Heart left ventricle (tissue), 16 donors: ENCODE measurements around the gene INPP4B. TPM values are rescaled to one million over a fixed set of nuclear protein-coding genes. Genes with fewer than 3 reads are reported as not detected.
A peak's percentile ranks its signal among the peaks of the same experiment; 100 is the strongest.

Experiments used
- ATAC-seq, 4 donors: fragments of 200-7000 bp; cut with Tn5 transposase; one replicate each; pipeline ENCODE4 v1.9.1; 2020 to 2022; ENCODE audit warnings: moderate library complexity in 4 of 4, mild to moderate bottlenecking in 3 of 4, moderate number of reproducible peaks in 1 of 4
- DNase-seq, 5 donors: peaks; one replicate each; pipeline ENCODE4 v3.0.0-alpha.2; 2020
- H3K27ac ChIP-seq, 12 donors: fragments of 200-600 bp; sonication (generic) in 4 of 12; one replicate each; pipeline versions ENCODE4 v1.5.0 to v1.8.0; 2016 to 2022; ENCODE audit warnings: mild to moderate bottlenecking in 2 of 12
- H3K27me3 ChIP-seq, 9 donors: fragments of 200-600 bp; sonication (generic) in 2 of 9; one replicate each; pipeline versions ENCODE4 v1.5.1 to v1.8.0; 2016 to 2022; ENCODE audit warnings: mild to moderate bottlenecking in 3 of 9
- H3K36me3 ChIP-seq, 9 donors: fragments of 200-600 bp; sonication (generic) in 2 of 9; one replicate each; pipeline versions ENCODE4 v1.5.0 to v1.8.0; 2018 to 2022; ENCODE audit warnings: mild to moderate bottlenecking in 2 of 9
- H3K4me1 ChIP-seq, 12 donors: fragments of 200-600 bp; sonication (generic) in 4 of 12; one replicate each; pipeline versions ENCODE4 v1.5.0 to v1.8.0; 2016 to 2022; ENCODE audit warnings: mild to moderate bottlenecking in 3 of 12
- H3K4me3 ChIP-seq, 12 donors: fragments of 200-600 bp; sonication (generic) in 4 of 12; one replicate each; pipeline versions ENCODE4 v1.5.0 to v1.8.0; 2017 to 2022; ENCODE audit warnings: mild to moderate bottlenecking in 9 of 12, moderate library complexity in 4 of 12
- H3K9me3 ChIP-seq, 12 donors: fragments of 200-600 bp; sonication (generic) in 4 of 12; one replicate each; pipeline versions ENCODE4 v1.5.0 to v1.8.0; 2016 to 2022; ENCODE audit warnings: mild to moderate bottlenecking in 1 of 12
- POLR2A ChIP-seq, 2 donors: fragments of 450-650 bp; IDR thresholded peaks; one replicate each; pipeline ENCODE4 v1.6.1; 2017; ENCODE audit warnings: antibody characterized with exemption in 2 of 2, mild to moderate bottlenecking in 2 of 2, moderate library complexity in 2 of 2
- WGBS, 4 donors: extraction: QIAGEN DNeasy Blood & Tissue Kit in 2 of 4; methylation state at CpG; one replicate each; pipeline versions ENCODE4 v1.1.5 to v1.1.7; 2013 to 2018; 5-methylcytosine and 5-hydroxymethylcytosine counted together
- intact Hi-C, 10 donors: fragments of 100-400 bp; cut with DNase I; formaldehyde crosslinking; loops; one replicate each; pipeline versions ENCODE4 v1.11.1 to v1.14.2; 2022
- polyA plus RNA-seq, 2 donors: library from polyadenylated mRNA; stranded (reverse); fragments of 200-250 nt; gene quantifications; one replicate each; pipeline ENCODE4 v1.2.3, GENCODE V29; 2013
- total RNA-seq, 9 donors: library from RNA; depleted of rRNA in 2 of 9; stranded (reverse); fragments of >200 nt in 2 of 9; fragmentation: NEBNext Ultra II Directional in 3 of 9; extraction: Animal tissue kit (Norgen Biotek cat#: 25700) in 3 of 9; gene quantifications; one replicate each; pipeline versions ENCODE4 v1.1.0 to v1.2.4, GENCODE V29; 2016 to 2023
- TF ChIP-seq, protein P1 (sequence below), 12 donors: fragments of 200-600 bp; sonication (generic) in 4 of 12; IDR thresholded peaks; one replicate each; pipeline versions ENCODE4 v1.5.0 to v1.8.0; 2018 to 2022; ENCODE audit warnings: antibody characterized with exemption in 12 of 12, mild to moderate bottlenecking in 5 of 12
- donor health status: ischemic (EF 13 %, LVEDD 7.1; RV severe dilation, severe dysfunction).
- donor health status: healthy with polysubstance abuse.
- donor health status: DM: no; HTN: yes; CAD: no.
- donor health status: DM: no; HTN: no; CAD: no.
- donor health status: ischemic (EF 25% LVEDD 6.9; RV normal size, moderate dysfunction).
- donor health status: ischemic (EF 25% LVEDD 5.7; RV mildly dilated, moderate dysfunction).
- donor health status: healthy.
- donor health status: DM: yes; HTN: yes; CAD: no.
- donor health status: ischemic (EF 35%, LVEDD 5.7; RV mildly dilated, moderate dysfunction).
- donor health status: nonischemic (EF 11% LVEDD 7.7; RV severe dilation, severe dysfunction).
- donor health status: DM: yes; HTN: yes; CAD: no.
- donor health status: PGD.
- donor health status: ischemic (EF 29% LVEDD 5.4; RV normal size, mild dysfunction).
- donor health status: nonischemic (EF 23%, LVEDD 6.1; RV moderate dilation, normal function).

Gene INPP4B
- total and polyA plus RNA-seq, 11 donors: 5.5 to 128 (median 39.1) TPM

DNA sequence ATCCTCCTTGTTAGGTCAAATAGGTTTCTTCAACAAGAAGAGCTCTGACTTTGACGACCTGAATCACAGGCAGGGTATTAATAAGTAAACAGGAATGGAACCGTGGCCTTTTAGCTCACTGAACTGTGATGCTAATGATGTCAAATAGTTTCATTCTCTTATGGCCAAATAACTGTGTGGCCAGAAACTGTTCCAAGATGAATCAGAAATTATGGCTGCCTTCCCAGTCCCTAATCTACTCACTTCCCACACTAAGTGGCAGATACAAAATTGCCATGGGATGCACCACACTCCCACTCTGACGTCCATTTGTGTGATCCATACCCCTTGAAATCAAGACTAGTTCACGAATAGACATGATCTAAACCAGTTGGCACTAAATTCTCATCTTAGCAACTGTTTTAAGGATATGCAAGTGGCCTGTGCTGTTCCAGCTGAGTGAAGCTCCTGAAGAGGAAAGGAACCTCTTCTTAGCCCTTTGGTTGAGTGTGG, 754.4 kb downstream of the INPP4B start:
- DNase-seq: peak in 3 of 5 donors; percentile 31 to 42 (median 38)
- Histone ChIP-seq H3K36me3 (peaks cover 0 to 9% (median 0%) of the 10 kb centered on the region in 9 donors), H3K27me3 (no peaks in the 10 kb centered on the region), H3K27ac (peak overlapping the region in 10 of 12 donors; percentile 1 to 84 (median 74)), H3K9me3 (no peaks in the 10 kb centered on the region), H3K4me1 (peaks cover 0 to 17% (median 4%) of the 10 kb centered on the region in 12 donors), H3K4me3 (no peak overlapping the region)
- intact Hi-C loops: no loop called here
- peak; percentile 43 to 93 (median 90) for ATAC-seq
- 25 to 37% (median 31%) methylated on average over 4 of the region's 4 CpGs for WGBS, 4 donors
- TF ChIP-seq, protein P1, sequence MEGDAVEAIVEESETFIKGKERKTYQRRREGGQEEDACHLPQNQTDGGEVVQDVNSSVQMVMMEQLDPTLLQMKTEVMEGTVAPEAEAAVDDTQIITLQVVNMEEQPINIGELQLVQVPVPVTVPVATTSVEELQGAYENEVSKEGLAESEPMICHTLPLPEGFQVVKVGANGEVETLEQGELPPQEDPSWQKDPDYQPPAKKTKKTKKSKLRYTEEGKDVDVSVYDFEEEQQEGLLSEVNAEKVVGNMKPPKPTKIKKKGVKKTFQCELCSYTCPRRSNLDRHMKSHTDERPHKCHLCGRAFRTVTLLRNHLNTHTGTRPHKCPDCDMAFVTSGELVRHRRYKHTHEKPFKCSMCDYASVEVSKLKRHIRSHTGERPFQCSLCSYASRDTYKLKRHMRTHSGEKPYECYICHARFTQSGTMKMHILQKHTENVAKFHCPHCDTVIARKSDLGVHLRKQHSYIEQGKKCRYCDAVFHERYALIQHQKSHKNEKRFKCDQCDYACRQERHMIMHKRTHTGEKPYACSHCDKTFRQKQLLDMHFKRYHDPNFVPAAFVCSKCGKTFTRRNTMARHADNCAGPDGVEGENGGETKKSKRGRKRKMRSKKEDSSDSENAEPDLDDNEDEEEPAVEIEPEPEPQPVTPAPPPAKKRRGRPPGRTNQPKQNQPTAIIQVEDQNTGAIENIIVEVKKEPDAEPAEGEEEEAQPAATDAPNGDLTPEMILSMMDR (IDR thresholded peaks at IDR 0.05): no peak
- no peak for TF ChIP-seq POLR2A (IDR thresholded peaks at IDR 0.05)

DNA sequence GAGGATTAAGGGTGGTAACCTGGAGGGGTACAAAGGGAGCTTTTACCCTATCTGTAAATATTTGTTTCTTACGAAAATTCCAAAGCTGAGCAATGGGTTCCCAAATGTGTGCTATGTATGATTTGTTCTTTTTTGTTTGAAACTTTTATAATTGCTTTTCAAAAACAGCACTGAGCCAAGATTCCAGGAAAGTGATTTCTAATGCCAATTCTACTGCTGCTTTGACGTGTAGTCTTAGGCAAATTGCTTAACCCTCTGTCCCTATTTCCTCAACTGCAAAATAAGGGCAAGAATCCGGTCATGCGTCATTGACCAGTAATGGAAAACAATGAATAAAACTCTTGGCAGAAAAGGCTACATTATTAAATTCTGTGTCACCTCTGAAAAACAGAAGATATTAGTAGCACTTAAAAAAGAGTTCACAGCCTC, 755.0 kb downstream of the INPP4B start:
- intact Hi-C loops: no loop called here
- ATAC-seq: peak in 3 of 4 donors; percentile 43 to 69 (median 67)
- peak in 1 of 5 donors; percentile 12 for DNase-seq
- Histone ChIP-seq H3K9me3 (no peaks in the 10 kb centered on the region), H3K4me1 (peaks cover 0 to 17% (median 4%) of the 10 kb centered on the region in 12 donors), H3K27me3 (no peaks in the 10 kb centered on the region), H3K27ac (peak overlapping the region in 10 of 12 donors; percentile 1 to 84 (median 74)), H3K4me3 (no peak overlapping the region), H3K36me3 (peaks cover 0 to 9% (median 0%) of the 10 kb centered on the region in 9 donors)
- TF ChIP-seq, protein P1 (IDR thresholded peaks at IDR 0.05): no peak
- TF ChIP-seq POLR2A (IDR thresholded peaks at IDR 0.05): no peak
- WGBS, 4 donors: 44 to 62% (median 58%) methylated on average over 4 of the region's 4 CpGs

DNA sequence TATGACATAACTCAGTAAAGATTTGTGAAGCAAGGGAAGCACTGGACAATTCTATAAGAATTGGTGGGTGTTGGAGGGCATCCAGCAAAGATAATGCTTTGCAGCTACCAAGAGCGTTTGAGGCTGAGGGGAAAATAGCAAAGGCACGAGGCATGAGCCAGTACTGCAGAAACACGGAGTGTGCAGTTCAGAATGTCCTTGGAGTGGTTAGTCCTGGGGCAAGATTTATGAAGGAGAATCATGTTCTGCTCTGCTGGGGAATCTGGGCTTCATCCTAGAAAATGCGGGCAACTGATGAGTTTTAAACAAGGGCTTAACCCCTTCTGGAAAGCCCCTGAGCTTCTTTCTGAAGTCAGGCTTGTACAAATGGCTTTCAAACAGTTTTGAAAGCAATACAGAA, 757.2 kb downstream of the INPP4B start:
- DNase-seq (no peak), ATAC-seq (peak in 2 of 4 donors; percentile 41 to 45)
- intact Hi-C loops: no loop called here
- Histone ChIP-seq H3K9me3 (no peaks in the 10 kb centered on the region), H3K36me3 (peaks cover 0 to 17% (median 0%) of the 10 kb centered on the region in 9 donors), H3K27ac (peak overlapping the region in 2 of 12 donors; percentile 14 to 18), H3K27me3 (no peaks in the 10 kb centered on the region), H3K4me3 (no peak overlapping the region), H3K4me1 (peaks cover 0 to 17% (median 4%) of the 10 kb centered on the region in 12 donors)
- WGBS, 4 donors: 40 to 62% (median 40%) methylated on average over 4 of the region's 4 CpGs
- TF ChIP-seq, protein P1 (IDR thresholded peaks at IDR 0.05): no peak
- no peak for TF ChIP-seq POLR2A (IDR thresholded peaks at IDR 0.05)

DNA sequence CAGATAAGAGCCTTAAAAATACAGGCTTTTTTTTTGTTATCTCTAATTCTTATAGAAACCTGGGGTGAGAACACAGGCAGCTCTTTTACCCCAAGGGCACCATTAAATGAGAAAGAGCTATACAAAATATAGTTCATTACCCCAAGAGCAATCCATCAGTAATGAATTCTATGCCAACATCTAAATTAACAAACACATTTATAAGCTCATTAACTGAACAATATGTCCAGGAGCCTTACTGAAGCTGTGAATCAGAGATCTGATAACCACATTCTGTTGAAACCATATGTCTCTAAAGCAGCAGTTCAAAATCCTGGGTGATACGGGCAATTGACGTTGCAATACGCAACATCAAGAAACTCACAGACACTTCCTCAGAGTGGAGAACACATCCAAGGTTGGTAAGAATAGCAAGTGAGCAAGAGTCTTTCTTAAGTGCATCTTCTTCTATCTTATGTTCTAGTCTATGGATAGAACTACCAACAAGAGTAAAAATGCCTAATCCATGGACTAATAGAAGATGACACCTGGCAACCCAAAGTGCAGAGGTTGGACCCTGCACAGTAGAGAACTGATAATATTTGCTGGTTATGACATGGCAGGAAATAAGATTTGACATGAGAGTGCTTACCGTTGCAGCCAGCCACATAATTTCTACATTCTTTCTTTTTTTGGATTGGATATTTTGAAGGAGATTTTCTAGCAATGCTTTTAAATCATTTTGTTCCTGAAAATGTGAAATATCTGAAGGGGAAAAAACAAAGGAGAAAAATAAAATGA, 760.4 kb downstream of the INPP4B start:
- Histone ChIP-seq H3K36me3 (peaks cover 0 to 17% (median 0%) of the 10 kb centered on the region in 9 donors), H3K4me1 (peaks cover 0 to 6% (median 0%) of the 10 kb centered on the region in 12 donors), H3K4me3 (no peak overlapping the region), H3K9me3 (no peaks in the 10 kb centered on the region), H3K27me3 (no peaks in the 10 kb centered on the region), H3K27ac (no peak overlapping the region)
- DNase-seq (no peak), ATAC-seq (no peak)
- TF ChIP-seq, protein P1 (IDR thresholded peaks at IDR 0.05): no peak
- TF ChIP-seq POLR2A (IDR thresholded peaks at IDR 0.05): no peak
- WGBS, 4 donors: 92 to 95% (median 94%) methylated on average over 4 of the region's 4 CpGs
- intact Hi-C loops: no loop called here
